Measurements from ENCODE around the gene ZNF564. TPM values are rescaled to one million over a fixed set of nuclear protein-coding genes. Genes with fewer than 3 reads are reported as not detected.
A peak's percentile ranks its signal among the peaks of the same experiment; 100 is the strongest.
"Not testable (repeated sequence)": the region's sequence is repeated elsewhere in the genome, so short reads cannot be mapped to it uniquely, and the experiment has no call there.

Gene ZNF564
- total RNA-seq, 1 experiment from 2014 or later, result 3.5 TPM

- DNase-seq (ENCODE audit: low read depth, low spot score), result no peak
Observed at GRCh38 chr19:12527034-12527836, 24.0 kb downstream of the ZNF564 start.

GRCh38 chr19:12526542-12526941 is 24.7 kb downstream of the ZNF564 start:
- in situ Hi-C loops (cut with HindIII; ENCODE audit: low pct_unique_long_range_greater_than_20kb, low sequenced_read_pairs), result no loop called here
- no peak for DNase-seq (ENCODE audit: low read depth, low spot score)

More at GRCh38 chr19:12527034-12527836, 24.0 kb downstream of the ZNF564 start:
- in situ Hi-C loops (cut with HindIII; ENCODE audit: low pct_unique_long_range_greater_than_20kb, low sequenced_read_pairs), result no loop called here

- DNase-seq (ENCODE audit: low read depth, low spot score), result peak; percentile 13
- in situ Hi-C loops (cut with HindIII; ENCODE audit: low pct_unique_long_range_greater_than_20kb, low sequenced_read_pairs), result no loop called here
Observed at GRCh38 chr19:12521996-12522395, 29.3 kb downstream of the ZNF564 start.

GRCh38 chr19:12513531-12514061 is 37.7 kb downstream of the ZNF564 start:
- in situ Hi-C loops (cut with HindIII; ENCODE audit: low pct_unique_long_range_greater_than_20kb, low sequenced_read_pairs), result no loop called here
- DNase-seq (ENCODE audit: low read depth, low spot score), result no peak

- DNase-seq (ENCODE audit: low read depth, low spot score), result no peak
- in situ Hi-C loops (cut with HindIII; ENCODE audit: low pct_unique_long_range_greater_than_20kb, low sequenced_read_pairs), result no loop called here
Observed at GRCh38 chr19:12497032-12497431, 54.2 kb downstream of the ZNF564 start.

GRCh38 chr19:12496480-12496879 is 54.8 kb downstream of the ZNF564 start:
- no peak for DNase-seq (ENCODE audit: low read depth, low spot score)
- in situ Hi-C loops (cut with HindIII; ENCODE audit: low pct_unique_long_range_greater_than_20kb, low sequenced_read_pairs), result no loop called here

- DNase-seq (ENCODE audit: low read depth, low spot score), result peak; percentile 63
- in situ Hi-C loops (cut with HindIII; ENCODE audit: low pct_unique_long_range_greater_than_20kb, low sequenced_read_pairs), result no loop called here
Observed at GRCh38 chr19:12495002-12495802, 56.1 kb downstream of the ZNF564 start.

GRCh38 chr19:12494260-12494860 is 56.9 kb downstream of the ZNF564 start:
- in situ Hi-C loops (cut with HindIII; ENCODE audit: low pct_unique_long_range_greater_than_20kb, low sequenced_read_pairs), result no loop called here
- no peak for DNase-seq (ENCODE audit: low read depth, low spot score)

- DNase-seq (ENCODE audit: low read depth, low spot score); in situ Hi-C loops (cut with HindIII; ENCODE audit: low pct_unique_long_range_greater_than_20kb, low sequenced_read_pairs): not testable (repeated sequence)
Observed at GRCh38 chr19:12486265-12486783, 65.0 kb downstream of the ZNF564 start.

GRCh38 chr19:12485571-12485970 is 65.7 kb downstream of the ZNF564 start:
- in situ Hi-C loops (cut with HindIII; ENCODE audit: low pct_unique_long_range_greater_than_20kb, low sequenced_read_pairs), result no loop called here
- DNase-seq (ENCODE audit: low read depth, low spot score), result no peak

GRCh38 chr19:12485052-12485416 is 66.2 kb downstream of the ZNF564 start:
- in situ Hi-C loops (cut with HindIII; ENCODE audit: low pct_unique_long_range_greater_than_20kb, low sequenced_read_pairs), result no loop called here
- no peak for DNase-seq (ENCODE audit: low read depth, low spot score)

GRCh38 chr19:12484371-12485051 is 66.8 kb downstream of the ZNF564 start, which contains the start of gene ZNF709:
TSS of gene ZNF709 (minus strand) at chr19:12484816. CDS start at chr19:12484657, 159 bp downstream.
- in situ Hi-C loops (cut with HindIII; ENCODE audit: low pct_unique_long_range_greater_than_20kb, low sequenced_read_pairs), result no loop called here
- peak; percentile 82 for DNase-seq (ENCODE audit: low read depth, low spot score)

GRCh38 chr19:12484011-12484370 is 67.3 kb downstream of the ZNF564 start:
- in situ Hi-C loops (cut with HindIII; ENCODE audit: low pct_unique_long_range_greater_than_20kb, low sequenced_read_pairs), result no loop called here
- DNase-seq (ENCODE audit: low read depth, low spot score), result no peak

- in situ Hi-C loops (cut with HindIII; ENCODE audit: low pct_unique_long_range_greater_than_20kb, low sequenced_read_pairs), result no loop called here
Observed at GRCh38 chr19:12482509-12482886, 68.8 kb downstream of the ZNF564 start.

GRCh38 chr19:12481781-12482508 is 69.3 kb downstream of the ZNF564 start:
- in situ Hi-C loops (cut with HindIII; ENCODE audit: low pct_unique_long_range_greater_than_20kb, low sequenced_read_pairs), result no loop called here
- no peak for DNase-seq (ENCODE audit: low read depth, low spot score)

More at GRCh38 chr19:12482509-12482886, 68.8 kb downstream of the ZNF564 start:
- DNase-seq (ENCODE audit: low read depth, low spot score), result no peak

- in situ Hi-C loops (cut with HindIII; ENCODE audit: low pct_unique_long_range_greater_than_20kb, low sequenced_read_pairs), result no loop called here
- no peak for DNase-seq (ENCODE audit: low read depth, low spot score)
Observed at GRCh38 chr19:12478234-12478941, 72.9 kb downstream of the ZNF564 start.
